ENCODE results near the gene CAV1. TPM values are rescaled to one million over a fixed set of nuclear protein-coding genes. Genes with fewer than 3 reads are reported as not detected.

The CAV1 gene
- total RNA-seq, 4 donors from 2014 or later: 301 to 490 (median 321) TPM

DNA sequence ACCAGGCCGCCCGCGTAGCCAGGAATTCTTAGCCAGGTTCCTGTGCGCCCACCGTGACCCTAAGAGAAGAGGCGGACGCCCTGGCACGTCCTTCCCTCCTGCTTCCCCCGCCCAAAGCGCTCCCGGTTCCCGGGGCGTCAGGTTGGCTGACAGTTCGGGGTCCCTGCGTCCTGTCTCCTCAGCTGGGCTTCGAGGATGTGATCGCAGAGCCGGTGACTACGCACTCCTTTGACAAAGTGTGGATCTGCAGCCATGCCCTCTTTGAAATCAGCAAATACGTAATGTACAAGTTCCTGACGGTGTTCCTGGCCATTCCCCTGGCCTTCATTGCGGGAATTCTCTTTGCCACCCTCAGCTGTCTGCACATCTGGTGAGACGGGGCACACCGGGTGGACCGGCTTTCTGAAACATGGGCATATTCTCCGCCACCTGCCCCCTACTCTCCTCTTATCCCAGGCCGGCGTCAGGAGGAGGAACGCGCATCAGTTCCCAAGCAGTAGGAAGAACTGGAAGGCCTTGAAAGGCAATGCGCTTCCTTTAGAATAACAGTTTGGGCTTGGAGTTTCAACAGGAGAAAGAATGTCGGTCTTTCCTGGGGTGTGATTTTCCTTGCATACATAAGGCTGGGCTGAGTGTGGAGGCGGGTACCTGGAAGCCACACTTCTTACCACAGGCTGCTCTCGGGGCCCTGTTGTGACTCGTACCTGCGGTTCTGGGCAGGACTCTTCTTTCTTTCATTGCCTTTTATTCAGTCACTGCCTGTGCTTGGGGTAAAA is 24.6 kb upstream of the CAV1 start:
- peak overlapping the region; percentile 97 to 98 (median 98) for H3K27ac ChIP-seq
- no peaks in the 10 kb centered on the region for H3K27me3 ChIP-seq
- WGBS, 2 donors: 6 to 9% methylated on average over 16 to 33 of the region's 36 CpGs
- H3K4me1 ChIP-seq: peaks cover 20 to 29% of the 10 kb centered on the region in 2 donors
- H3K36me3 ChIP-seq: no peaks in the 10 kb centered on the region
- intact Hi-C loops (cut with DNase I): no loop called here
- TF ChIP-seq, protein P1, sequence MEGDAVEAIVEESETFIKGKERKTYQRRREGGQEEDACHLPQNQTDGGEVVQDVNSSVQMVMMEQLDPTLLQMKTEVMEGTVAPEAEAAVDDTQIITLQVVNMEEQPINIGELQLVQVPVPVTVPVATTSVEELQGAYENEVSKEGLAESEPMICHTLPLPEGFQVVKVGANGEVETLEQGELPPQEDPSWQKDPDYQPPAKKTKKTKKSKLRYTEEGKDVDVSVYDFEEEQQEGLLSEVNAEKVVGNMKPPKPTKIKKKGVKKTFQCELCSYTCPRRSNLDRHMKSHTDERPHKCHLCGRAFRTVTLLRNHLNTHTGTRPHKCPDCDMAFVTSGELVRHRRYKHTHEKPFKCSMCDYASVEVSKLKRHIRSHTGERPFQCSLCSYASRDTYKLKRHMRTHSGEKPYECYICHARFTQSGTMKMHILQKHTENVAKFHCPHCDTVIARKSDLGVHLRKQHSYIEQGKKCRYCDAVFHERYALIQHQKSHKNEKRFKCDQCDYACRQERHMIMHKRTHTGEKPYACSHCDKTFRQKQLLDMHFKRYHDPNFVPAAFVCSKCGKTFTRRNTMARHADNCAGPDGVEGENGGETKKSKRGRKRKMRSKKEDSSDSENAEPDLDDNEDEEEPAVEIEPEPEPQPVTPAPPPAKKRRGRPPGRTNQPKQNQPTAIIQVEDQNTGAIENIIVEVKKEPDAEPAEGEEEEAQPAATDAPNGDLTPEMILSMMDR (IDR thresholded peaks at IDR 0.05): no peak
- TF ChIP-seq POLR2A (IDR thresholded peaks at IDR 0.05): peak in 1 of 2 donors; percentile 53
- peak; percentile 44 to 55 for DNase-seq
- H3K4me3 ChIP-seq (replicated peaks in 1 of 3): peak overlapping the region; percentile 55 to 94 (median 87)
- H3K9me3 ChIP-seq: no peaks in the 10 kb centered on the region

DNA sequence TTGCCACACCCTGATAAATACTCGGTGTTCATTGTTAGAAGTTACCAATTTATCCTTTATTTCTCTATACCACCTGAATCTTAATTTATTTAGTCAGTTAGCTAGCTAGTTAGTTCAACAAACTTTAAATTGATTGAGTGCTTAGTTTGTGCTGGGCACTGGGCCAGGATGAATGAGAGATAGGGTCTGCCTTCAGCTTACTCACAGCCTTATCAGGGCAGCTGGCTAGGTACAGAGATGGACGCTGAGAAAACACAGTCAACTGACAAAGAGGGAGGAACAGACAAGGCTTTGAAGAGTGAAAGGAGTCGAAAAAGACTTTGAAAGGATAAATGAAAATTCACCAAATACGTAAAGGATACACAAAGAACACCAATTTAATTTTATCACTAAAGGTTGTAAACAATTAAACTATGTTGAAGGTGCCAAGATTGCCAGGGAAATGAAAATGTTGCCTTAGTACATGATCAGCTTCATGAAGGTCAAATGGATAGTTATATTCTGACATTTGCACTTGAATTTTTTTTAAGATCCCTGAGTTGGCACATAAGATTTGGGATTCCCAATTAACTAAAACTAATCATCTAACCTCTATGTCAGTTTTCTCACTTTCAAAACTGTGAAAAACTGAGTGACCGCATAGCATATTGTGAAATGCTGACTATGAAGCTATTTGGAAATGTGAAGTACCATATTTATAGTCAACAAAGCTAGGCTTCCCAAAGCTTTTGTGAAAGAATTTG is 23.2 kb upstream of the CAV1 start:
- intact Hi-C loops (cut with DNase I): no loop called here
- WGBS, 2 donors: 72 to 81% methylated on average over 5 of the region's 5 CpGs
- Histone ChIP-seq H3K27ac (peak overlapping the region in 2 of 3 donors; percentile 97 to 98), H3K27me3 (no peaks in the 10 kb centered on the region), H3K4me1 (peaks cover 23 to 29% of the 10 kb centered on the region in 2 donors), H3K4me3 (replicated peaks in 1 of 3) (peak overlapping the region in 2 of 3 donors; percentile 87 to 94), H3K9me3 (no peaks in the 10 kb centered on the region), H3K36me3 (no peaks in the 10 kb centered on the region)
- TF ChIP-seq POLR2A (IDR thresholded peaks at IDR 0.05): no peak
- TF ChIP-seq, protein P1 (IDR thresholded peaks at IDR 0.05): no peak
- DNase-seq: no peak

DNA sequence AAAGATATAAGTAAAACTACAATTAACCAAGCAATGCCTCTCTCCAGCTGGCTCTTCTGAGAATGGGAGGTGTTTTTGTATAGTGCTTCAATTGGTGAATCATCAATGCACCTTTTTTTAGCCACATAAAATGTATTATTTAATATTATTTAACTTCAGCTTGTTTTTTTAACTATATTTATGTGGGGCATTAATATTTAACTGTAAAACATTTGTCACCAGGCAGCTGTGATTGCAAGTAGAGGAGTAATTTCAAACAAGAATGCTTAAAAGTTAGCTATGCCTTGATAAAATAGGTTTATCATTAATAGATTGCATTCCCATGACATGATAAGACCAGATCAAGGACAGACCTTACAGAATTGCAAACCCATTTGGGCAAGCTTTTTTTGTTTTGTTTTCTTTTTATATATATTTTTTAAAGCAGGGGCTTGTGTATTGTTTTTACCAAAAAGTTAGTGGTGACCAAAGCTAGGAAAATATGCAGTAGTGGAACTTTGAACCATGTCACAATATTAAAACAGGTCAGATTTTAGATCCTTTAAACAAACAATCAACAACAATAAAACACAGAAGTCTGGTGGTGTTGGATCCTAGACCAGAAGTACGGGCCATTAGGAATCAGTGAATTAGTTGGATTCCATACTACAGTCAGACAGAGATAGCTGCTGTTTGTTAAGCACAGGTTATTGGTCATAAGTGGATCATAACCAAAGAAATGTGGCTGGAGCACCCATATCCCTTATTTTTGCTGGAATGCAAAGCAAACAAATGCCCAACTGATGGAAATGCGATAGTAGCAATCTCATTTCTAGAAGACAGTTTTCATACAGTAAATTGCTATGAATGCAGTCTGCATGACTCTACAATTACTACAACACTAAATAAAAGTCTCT is 22.4 kb upstream of the CAV1 start:
- no peak for DNase-seq
- no peak overlapping the region for H3K27ac ChIP-seq
- no peaks in the 10 kb centered on the region for H3K36me3 ChIP-seq
- intact Hi-C loops (cut with DNase I): no loop called here
- no peaks in the 10 kb centered on the region for H3K9me3 ChIP-seq
- TF ChIP-seq, protein P1 (IDR thresholded peaks at IDR 0.05): no peak
- TF ChIP-seq POLR2A (IDR thresholded peaks at IDR 0.05): no peak
- H3K4me1 ChIP-seq: peaks cover 23 to 29% of the 10 kb centered on the region in 2 donors
- whole genome bisulfite sequencing, 2 donors: 91 to 92% methylated on average over 2 of the region's 2 CpGs
- H3K4me3 ChIP-seq (replicated peaks in 1 of 3): peak overlapping the region in 1 of 3 donors; percentile 94
- H3K27me3 ChIP-seq: no peaks in the 10 kb centered on the region

DNA sequence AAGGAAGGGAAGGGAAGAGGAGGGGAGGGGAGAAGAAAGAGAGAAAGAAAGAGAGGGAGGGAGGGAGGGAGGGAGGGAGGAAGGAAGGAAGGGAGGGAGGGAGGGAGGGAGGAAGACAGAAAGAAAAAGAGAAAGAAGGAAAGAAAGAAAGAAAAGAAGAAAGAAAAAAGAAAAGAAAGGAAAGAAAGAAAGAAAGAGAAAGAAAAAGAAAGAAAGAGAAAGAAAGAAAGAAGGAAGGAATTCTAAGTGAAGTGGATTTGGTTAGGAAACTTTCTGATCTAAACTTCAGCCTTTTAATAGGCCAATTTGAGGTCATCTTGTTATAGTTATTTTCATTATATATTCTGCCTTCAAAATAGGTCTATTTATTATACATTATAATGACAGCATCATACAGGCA is 21.0 kb upstream of the CAV1 start:
- Histone ChIP-seq H3K9me3 (no peaks in the 10 kb centered on the region), H3K27ac (no peak overlapping the region)
- TF ChIP-seq, protein P1 (IDR thresholded peaks at IDR 0.05): no peak
- TF ChIP-seq POLR2A (IDR thresholded peaks at IDR 0.05): no peak

More for the DNA sequence above, 21.0 kb upstream of the CAV1 start:
- intact Hi-C loops (cut with DNase I): no loop called here
- H3K4me1 ChIP-seq: peaks cover 23 to 29% of the 10 kb centered on the region in 2 donors
- no peak overlapping the region for H3K4me3 ChIP-seq (replicated peaks in 1 of 3)
- no peaks in the 10 kb centered on the region for H3K36me3 ChIP-seq
- DNase-seq: no peak
- H3K27me3 ChIP-seq: no peaks in the 10 kb centered on the region

Measured in thyroid gland (tissue), 4 donors.